Keratinocyte (primary cell): ENCODE data around the gene DCP2. TPM values are rescaled to one million over a fixed set of nuclear protein-coding genes. Genes with fewer than 3 reads are reported as not detected.

Source experiments
- DNase-seq: peaks from one replicate; pipeline ENCODE4 v3.0.0-alpha.2; 2011; ENCODE audit warnings: low read depth, missing footprints, low spot score
- FAIRE-seq: peaks from 2 replicates; lab custom pipeline; 2011; peaks lifted over from hg19 to GRCh38; lab: Jason Lieb, UNC
- H2AFZ ChIP-seq: 2 replicates; pipeline ENCODE4 v1.6.0; 2012; ENCODE audit warnings: low read length, control low read depth, inconsistent platforms; ENCODE audit not compliant: control insufficient read depth
- H3K27ac ChIP-seq: 2 replicates; pipeline ENCODE4 v1.5.1; 2011; ENCODE audit warnings: low read length; ENCODE audit not compliant: control insufficient read depth, insufficient read depth
- H3K27me3 ChIP-seq: 3 replicates; pipeline ENCODE4 v1.6.0; 2011; ENCODE audit warnings: low read length; ENCODE audit not compliant: control insufficient read depth, insufficient read depth; ENCODE audit errors: extremely low read depth
- H3K36me3 ChIP-seq, 2 experiments: 2 replicates in 1 of 2; 3 replicates in 1 of 2; pipeline ENCODE4 v1.5.1; 2011; ENCODE audit warnings: low read length in 2 of 2, mild to moderate bottlenecking in 1 of 2; ENCODE audit not compliant: control insufficient read depth in 2 of 2, insufficient read depth in 2 of 2; ENCODE audit errors: extremely low read depth in 1 of 2
- H3K4me1 ChIP-seq: 3 replicates; pipeline ENCODE4 v1.5.1; 2011; ENCODE audit warnings: low read length; ENCODE audit not compliant: control insufficient read depth, insufficient read depth; ENCODE audit errors: extremely low read depth
- H3K4me2 ChIP-seq: 3 replicates; pipeline ENCODE4 v1.6.0; 2011; ENCODE audit warnings: low read depth, low read length; ENCODE audit not compliant: control insufficient read depth, insufficient read depth; ENCODE audit errors: extremely low read depth
- H3K4me3 ChIP-seq, 3 experiments: fragments of 200-600 bp in 1 of 3; sonication (generic) in 1 of 3; 2 replicates in 2 of 3; 3 replicates in 1 of 3; pipeline ENCODE4 v1.5.1; 2011 to 2016; ENCODE audit warnings: low read length in 3 of 3, mild to moderate bottlenecking in 3 of 3, control low read depth in 2 of 3, inconsistent platforms in 1 of 3, low read depth in 1 of 3, mixed read lengths in 1 of 3, mixed run types in 1 of 3, moderate library complexity in 1 of 3; ENCODE audit not compliant: control insufficient read depth in 2 of 3, insufficient read depth in 2 of 3; ENCODE audit errors: extremely low read depth in 1 of 3
- H3K79me2 ChIP-seq: 2 replicates; pipeline ENCODE4 v1.6.0; 2012; ENCODE audit warnings: low read length; ENCODE audit not compliant: control insufficient read depth, insufficient read depth
- H3K9ac ChIP-seq: 3 replicates; pipeline ENCODE4 v1.6.0; 2011; ENCODE audit warnings: low read length; ENCODE audit not compliant: control insufficient read depth, insufficient read depth; ENCODE audit errors: extremely low read depth
- H3K9me1 ChIP-seq: 3 replicates; pipeline ENCODE4 v1.6.0; 2011; ENCODE audit warnings: low read length; ENCODE audit not compliant: control insufficient read depth, insufficient read depth; ENCODE audit errors: extremely low read depth
- H3K9me3 ChIP-seq: 2 replicates; pipeline ENCODE4 v1.5.1; 2012; ENCODE audit warnings: low read depth, low read length; ENCODE audit not compliant: control insufficient read depth
- H4K20me1 ChIP-seq: 3 replicates; pipeline ENCODE4 v1.6.0; 2011; ENCODE audit warnings: low read length; ENCODE audit not compliant: control insufficient read depth, insufficient read depth; ENCODE audit errors: extremely low read depth
- EZH2 ChIP-seq: IDR thresholded peaks from one replicate; pipeline ENCODE4 v1.6.1; 2012; ENCODE audit warnings: inconsistent platforms, mild to moderate bottlenecking, low read length, moderate library complexity
- dilution Hi-C: fragments of 300-500 bp; cut with MboI; formaldehyde crosslinking; loops from one replicate; pipeline ENCODE4 v1.7.0; 2020; ENCODE audit warnings: low sequenced_read_pairs; ENCODE audit not compliant: extremely low pct_ligation_motif_present
- polyA plus RNA-seq, 5 experiments: library from polyadenylated mRNA; depleted of rRNA in 3 of 5; stranded (reverse) in 3 of 5; stranded (forward) in 1 of 5; unstranded in 1 of 5; fragments of >200 nt; gene quantifications; 1 replicate in 1 of 5; 2 replicates in 3 of 5; 3 replicates in 1 of 5; pipeline versions ENCODE4 v1.2.1 to v1.2.3, GENCODE V29; 2011 to 2012; ENCODE audit warnings: missing spikeins in 2 of 5, low read depth in 1 of 5, low replicate concordance in 1 of 5
- TF ChIP-seq, protein P1 (sequence below), 3 experiments: IDR thresholded peaks in 1 of 3; conservative IDR thresholded peaks in 1 of 3; optimal IDR thresholded peaks in 1 of 3; 2 replicates in 2 of 3; 3 replicates in 1 of 3; pipeline versions ENCODE3 to v1.5.1; 2011; ENCODE audit warnings: low read length in 3 of 3, mild to moderate bottlenecking in 3 of 3, moderate library complexity in 2 of 3, control low read depth in 1 of 3, inconsistent platforms in 1 of 3; ENCODE audit not compliant: insufficient read depth in 2 of 3; ENCODE audit errors: extremely low read depth in 1 of 3

Gene DCP2
- polyA plus RNA-seq, 1 donor (not counting 4 experiments of a cell fraction or from before 2014, with no cell fraction given): 11.8 TPM

DNA sequence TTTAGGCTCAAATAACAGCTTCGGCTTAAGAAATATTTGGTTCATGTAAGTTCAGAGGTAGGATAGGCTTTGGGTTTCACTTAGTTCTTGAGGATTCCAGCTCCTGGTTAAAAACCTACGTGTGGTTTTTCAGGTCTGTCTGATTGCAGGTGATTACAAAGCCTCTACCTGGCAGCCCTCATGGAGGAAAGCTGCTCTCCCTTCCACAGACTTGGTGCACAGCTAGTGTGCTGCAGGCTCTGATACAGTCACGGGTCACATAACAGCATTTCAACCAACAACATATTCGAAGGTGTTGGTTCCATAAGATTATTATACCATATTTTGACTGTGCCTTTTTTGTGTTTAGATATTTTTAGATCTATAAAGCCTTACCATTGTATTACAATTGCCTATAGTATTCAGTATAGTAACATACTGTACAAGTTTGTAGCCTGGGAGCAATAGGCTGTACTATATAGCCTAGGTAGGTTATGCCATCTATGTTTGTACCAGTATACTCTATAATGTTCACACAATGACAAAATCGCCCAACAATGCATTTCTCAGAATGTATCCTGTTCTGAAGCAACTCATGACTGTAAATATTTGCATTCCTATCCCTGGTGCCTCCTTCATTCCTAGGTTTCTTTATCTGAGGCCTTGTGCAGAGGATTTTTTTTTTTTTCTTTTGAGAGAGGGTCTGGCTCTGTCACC is 8.0 kb upstream of the DCP2 start:
- Histone ChIP-seq H3K36me3 (no peaks in the 10 kb centered on the region), H2AFZ (no peak overlapping the region), H3K9me1 (no peaks in the 10 kb centered on the region), H3K9ac (no peak overlapping the region), H3K27ac (no peak overlapping the region), H4K20me1 (no peaks in the 10 kb centered on the region), H3K4me2 (no peak overlapping the region), H3K4me3 (no peak overlapping the region), H3K9me3 (no peaks in the 10 kb centered on the region), H3K4me1 (peaks cover 4% of the 10 kb centered on the region), H3K27me3 (no peaks in the 10 kb centered on the region), H3K79me2 (no peaks in the 10 kb centered on the region)
- dilution Hi-C loops: no loop called here
- DNase-seq (no peak), FAIRE-seq (no peak)
- TF ChIP-seq, protein P1, sequence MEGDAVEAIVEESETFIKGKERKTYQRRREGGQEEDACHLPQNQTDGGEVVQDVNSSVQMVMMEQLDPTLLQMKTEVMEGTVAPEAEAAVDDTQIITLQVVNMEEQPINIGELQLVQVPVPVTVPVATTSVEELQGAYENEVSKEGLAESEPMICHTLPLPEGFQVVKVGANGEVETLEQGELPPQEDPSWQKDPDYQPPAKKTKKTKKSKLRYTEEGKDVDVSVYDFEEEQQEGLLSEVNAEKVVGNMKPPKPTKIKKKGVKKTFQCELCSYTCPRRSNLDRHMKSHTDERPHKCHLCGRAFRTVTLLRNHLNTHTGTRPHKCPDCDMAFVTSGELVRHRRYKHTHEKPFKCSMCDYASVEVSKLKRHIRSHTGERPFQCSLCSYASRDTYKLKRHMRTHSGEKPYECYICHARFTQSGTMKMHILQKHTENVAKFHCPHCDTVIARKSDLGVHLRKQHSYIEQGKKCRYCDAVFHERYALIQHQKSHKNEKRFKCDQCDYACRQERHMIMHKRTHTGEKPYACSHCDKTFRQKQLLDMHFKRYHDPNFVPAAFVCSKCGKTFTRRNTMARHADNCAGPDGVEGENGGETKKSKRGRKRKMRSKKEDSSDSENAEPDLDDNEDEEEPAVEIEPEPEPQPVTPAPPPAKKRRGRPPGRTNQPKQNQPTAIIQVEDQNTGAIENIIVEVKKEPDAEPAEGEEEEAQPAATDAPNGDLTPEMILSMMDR (optimal IDR thresholded peaks at IDR 0.05 in 1 of 3, IDR thresholded peaks at IDR 0.05 in 1 of 3, conservative IDR thresholded peaks at IDR 0.05 in 1 of 3; ENCODE audit: extremely low read depth in 1 of 3, insufficient read depth in 2 of 3, low read length in 3 of 3): no peak
- no peak for TF ChIP-seq EZH2

DNA sequence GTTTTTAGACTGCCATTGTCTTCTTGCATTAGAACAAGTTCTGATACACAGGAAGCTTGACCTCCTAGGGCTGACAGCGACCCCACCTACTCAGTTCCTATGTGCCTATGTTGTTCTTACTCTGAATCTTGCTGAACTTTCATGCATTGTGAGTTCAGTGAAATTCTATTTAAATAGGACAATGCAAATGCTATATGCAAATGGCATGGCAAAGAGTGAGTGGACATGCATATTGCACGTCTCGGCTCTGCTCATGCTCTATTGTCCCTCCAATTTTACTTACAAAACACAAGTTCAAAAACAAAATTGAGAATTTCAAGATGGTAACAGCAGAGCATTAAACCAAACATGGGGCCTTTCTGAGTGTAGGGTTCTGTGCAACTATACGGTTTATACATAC is 5.3 kb upstream of the DCP2 start:
- H4K20me1 ChIP-seq: no peaks in the 10 kb centered on the region
- H3K79me2 ChIP-seq: no peaks in the 10 kb centered on the region
- no peaks in the 10 kb centered on the region for H3K27me3 ChIP-seq
- H3K36me3 ChIP-seq: no peaks in the 10 kb centered on the region
- H3K4me1 ChIP-seq: peaks cover 6% of the 10 kb centered on the region
- DNase-seq: no peak
- TF ChIP-seq EZH2: no peak
- TF ChIP-seq, protein P1 (optimal IDR thresholded peaks at IDR 0.05 in 1 of 3, IDR thresholded peaks at IDR 0.05 in 1 of 3, conservative IDR thresholded peaks at IDR 0.05 in 1 of 3; ENCODE audit: extremely low read depth in 1 of 3, insufficient read depth in 2 of 3, low read length in 3 of 3): no peak
- no peaks in the 10 kb centered on the region for H3K9me1 ChIP-seq
- no peak overlapping the region for H3K27ac ChIP-seq
- no peak overlapping the region for H3K4me3 ChIP-seq
- no peak overlapping the region for H2AFZ ChIP-seq
- H3K4me2 ChIP-seq: no peak overlapping the region
- no peaks in the 10 kb centered on the region for H3K9me3 ChIP-seq
- dilution Hi-C loops: no loop called here
- no peak for FAIRE-seq
- H3K9ac ChIP-seq: no peak overlapping the region
